ENCODE measurements around the gene EPYC.

The EPYC gene

GRCh38 chr12:91004872-91005271, at the start of gene EPYC:
Gene EPYC (minus strand): TSS chr12:91004972. CDS start chr12:91002565, 2,407 bp downstream.
- DNase-seq (ENCODE audit: low read depth): no peak

DNA sequence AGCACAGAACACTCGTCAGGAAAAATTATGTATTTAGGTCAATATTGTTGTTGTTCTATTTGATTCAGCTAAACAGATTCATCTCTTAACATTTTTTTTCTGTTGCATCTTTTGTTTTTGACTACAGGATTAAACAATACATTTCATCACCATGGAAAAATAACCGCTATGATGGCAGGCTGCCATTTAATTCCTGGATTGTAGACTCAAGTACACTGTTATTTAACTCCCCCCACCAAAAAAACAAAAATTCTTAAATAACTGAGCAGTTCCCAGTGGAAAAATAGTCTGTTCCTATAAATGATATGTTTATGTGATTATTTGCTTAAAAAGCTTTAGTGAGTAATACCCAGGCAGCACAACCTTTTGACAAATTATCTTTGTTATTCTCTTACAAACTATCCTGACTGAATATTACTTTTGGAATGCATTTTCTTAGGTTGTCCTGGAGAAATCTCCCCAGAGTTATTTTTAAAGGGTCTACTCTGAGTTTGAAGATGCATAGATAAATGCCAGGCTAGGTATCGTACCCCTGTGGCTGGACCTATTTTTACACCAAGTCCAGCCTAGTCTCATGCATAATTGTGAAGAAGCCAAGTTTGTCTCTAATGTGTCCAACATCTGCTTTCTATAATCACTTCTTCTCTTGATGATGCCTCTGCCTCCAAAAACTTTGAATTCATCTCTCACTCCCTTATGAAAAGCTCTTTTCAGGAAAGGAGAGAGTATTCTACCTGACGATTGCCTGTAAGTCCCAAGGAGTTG, 49.4 kb upstream of the EPYC start:
- DNase-seq (ENCODE audit: low read depth): peak; percentile 82

DNA sequence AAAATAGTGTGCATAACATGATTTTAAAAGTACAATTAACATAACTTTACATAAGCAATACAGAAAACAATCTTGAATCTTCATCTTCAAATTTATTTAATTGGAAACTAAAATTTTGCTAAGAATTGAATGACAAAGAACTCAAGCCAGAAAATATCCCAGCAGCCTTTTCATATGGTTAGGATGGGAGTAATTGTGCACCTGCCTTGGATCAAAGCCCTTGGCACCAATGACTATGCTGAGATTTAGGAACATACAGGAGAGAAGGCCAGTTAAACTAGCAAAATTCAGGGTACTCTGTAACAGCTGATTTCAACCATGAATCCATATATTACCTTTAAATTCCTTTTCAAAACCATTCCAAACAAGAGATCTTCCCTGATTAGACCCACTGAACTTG, 47.3 kb upstream of the EPYC start:
- DNase-seq (ENCODE audit: low read depth): no peak

- DNase-seq (ENCODE audit: low read depth): no peak
These were observed 39.8 kb upstream of the EPYC start for GRCh38 chr12:91044586-91044985.

GRCh38 chr12:91043408-91043807, 38.6 kb upstream of the EPYC start:
- DNase-seq (ENCODE audit: low read depth): no peak

- peak; percentile 56 for DNase-seq (ENCODE audit: low read depth)
These were observed 35.5 kb upstream of the EPYC start for GRCh38 chr12:91040096-91040755.

DNA sequence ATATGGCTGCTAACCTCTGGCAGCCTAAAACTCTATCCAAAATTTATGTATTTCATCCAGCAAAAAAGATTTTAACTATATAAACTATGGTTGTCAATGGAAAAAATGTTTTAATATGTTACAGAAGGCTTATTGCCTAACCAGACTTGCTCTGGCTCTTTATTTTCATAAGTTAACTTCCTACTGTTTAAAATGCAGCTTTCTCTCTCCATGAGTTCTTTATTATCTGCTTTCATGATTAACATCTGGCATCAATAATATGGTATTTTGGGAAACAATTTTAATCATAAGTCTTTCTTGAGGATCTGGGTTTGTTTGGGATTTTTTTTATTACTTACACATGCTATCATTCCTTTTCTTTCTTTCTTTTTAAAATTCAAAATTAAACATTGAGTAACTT, 32.5 kb upstream of the EPYC start:
- DNase-seq (ENCODE audit: low read depth): no peak

DNA sequence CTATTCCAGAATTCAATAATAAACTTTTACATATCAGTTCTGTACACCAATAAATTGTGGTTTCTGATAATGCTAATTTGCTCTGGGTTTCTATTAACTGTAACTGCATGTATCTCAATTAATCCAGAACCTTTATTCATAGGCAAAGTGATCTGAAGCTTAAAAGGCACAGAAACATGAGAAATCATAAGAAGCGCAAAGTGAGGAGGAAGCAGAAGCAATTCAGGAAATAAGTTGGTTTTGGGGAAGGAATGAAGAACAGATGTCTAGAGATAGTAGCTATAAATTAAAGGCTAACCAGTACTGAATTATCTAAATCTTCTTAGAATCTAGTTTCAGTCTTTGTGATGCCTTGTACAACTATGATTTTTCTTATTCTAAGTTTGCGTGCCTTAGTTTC, 28.5 kb upstream of the EPYC start:
- DNase-seq (ENCODE audit: low read depth): no peak

DNA sequence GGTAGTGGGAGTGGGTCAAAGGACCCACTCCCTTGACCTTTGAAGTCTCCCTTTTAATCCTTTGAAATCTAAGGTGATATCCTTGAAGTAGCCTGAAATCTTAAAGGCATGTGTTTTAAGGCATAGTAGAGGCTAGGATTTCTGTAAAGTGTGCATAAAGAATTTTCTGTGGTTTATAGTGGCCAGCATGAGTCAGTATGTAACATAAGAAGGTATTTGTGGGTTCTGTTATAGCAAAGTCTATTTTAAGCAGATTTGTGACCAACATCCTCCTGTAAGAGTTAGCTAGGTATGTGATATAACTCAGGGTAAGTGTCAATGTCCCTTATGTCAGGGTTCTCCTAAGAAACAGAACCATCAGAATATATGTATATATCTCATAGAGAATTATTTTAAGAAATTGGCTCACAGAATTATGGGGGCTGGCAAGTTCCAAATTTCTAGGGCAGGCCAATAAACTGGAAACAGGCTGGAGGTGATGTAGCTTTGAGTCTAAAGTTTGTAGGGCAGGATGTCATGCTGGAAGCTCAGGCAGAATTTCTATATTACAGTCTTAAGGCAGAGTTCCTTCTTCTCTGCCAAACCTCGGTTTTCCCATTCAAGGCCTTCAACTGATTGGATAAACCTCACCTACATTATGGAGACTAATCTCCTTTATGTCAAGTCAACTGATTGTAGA, 18.7 kb upstream of the EPYC start:
- DNase-seq (ENCODE audit: low read depth): peak; percentile 89

DNA sequence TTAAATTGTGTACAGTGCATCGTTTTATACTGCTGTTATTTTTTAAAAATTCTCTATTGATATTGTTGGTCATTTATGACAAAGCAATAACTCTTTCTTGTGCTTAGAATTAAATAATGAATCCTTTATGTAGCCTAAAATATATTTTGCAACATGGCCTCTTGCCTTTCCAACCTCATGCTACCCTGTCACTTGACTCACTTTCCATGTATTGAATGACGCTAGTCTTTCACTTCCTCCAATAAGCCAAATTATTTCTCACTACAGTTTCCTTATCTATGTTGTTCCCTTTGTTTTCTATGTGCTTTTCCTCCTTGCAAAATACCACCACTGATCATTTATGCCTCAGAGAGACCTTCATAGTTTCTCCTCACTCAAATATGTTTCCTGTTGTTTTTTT, 16.3 kb upstream of the EPYC start:
- no peak for DNase-seq (ENCODE audit: low read depth)

DNA sequence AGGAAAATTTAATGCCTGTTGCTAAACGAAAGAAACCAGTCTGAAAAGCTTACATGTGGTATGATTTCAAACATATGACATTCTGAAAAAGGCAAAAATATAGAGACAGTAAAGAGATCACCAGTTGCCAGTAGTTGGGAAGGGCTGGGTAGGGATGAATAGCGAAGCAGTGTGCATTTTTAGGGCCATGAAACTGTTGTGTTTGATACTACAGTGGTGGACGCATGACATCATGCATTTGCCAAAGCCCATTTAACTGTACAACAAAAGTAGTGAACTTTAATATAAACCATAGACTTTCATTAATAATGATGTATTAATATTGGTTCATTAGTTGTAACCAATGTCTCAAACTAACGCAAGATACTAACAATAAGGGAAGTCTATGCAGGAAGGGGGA, 14.7 kb upstream of the EPYC start:
- no peak for DNase-seq (ENCODE audit: low read depth)

- DNase-seq (ENCODE audit: low read depth): no peak
These were observed 12.9 kb upstream of the EPYC start for GRCh38 chr12:91017511-91018263.

DNA sequence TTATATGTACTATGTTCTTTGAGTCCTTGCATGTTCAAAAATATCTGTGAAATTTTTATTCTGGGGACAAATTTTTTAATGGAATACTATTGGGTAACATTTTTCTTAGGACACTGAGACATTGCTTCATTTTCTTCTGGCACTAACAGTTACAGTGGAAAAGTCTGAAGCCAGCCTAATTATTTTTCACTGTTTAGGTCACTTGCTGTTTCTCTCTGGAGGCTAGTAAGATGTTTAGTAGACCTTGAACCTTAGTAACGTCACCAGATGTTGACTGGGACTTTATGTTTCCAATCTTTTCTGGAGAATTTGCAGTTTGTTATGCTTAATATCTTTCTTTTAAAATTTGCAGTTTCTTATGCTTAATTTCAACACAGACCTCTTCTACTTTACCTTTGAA, 12.3 kb upstream of the EPYC start:
- DNase-seq (ENCODE audit: low read depth): no peak

GRCh38 chr12:91009319-91009950, 4.7 kb upstream of the EPYC start:
- DNase-seq (ENCODE audit: low read depth): peak; percentile 34

- DNase-seq (ENCODE audit: low read depth): no peak
These were observed 2.9 kb upstream of the EPYC start for GRCh38 chr12:91007531-91008290.

DNA sequence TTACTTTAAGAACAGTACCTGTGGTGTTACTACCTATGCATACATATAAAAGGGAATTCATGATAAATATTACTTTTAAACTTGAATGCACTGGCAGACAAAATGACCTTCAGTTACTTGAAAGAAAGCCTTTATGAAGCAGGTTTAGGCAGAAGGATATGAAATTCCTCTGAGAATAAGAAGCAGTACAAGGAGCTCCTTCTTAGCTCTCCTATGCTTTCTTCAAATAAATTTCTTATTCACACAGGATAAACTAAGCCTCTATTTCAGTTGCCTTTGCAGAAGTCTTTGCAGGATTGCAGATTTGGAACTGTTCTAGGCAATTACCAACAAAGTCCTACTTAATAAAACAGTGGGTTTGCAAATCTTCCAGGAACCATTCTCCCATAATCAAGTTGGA, 1.0 kb downstream of the EPYC start:
- DNase-seq (ENCODE audit: low read depth): no peak

DNA sequence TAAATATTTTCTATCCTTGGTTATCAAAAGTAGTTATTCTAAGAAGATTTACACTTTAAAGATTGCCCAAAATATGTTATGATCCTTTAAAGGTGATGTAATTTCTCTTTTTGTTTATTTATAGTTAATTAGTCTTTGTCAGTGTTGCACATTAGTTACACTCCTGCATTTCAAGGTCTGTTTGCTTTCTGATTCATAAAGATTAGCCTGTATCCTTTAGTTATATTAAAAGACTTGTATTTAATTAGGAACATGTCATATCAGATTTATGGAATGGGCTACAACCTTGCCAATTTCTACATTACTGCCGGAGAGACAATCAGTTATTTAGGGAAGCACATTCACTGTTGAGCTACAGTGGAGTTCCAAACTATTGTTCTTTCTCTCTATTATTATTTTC, 3.5 kb downstream of the EPYC start:
- DNase-seq (ENCODE audit: low read depth): no peak

GRCh38 chr12:90999966-91000365, 4.8 kb downstream of the EPYC start:
- peak; percentile 71 for DNase-seq (ENCODE audit: low read depth)

- DNase-seq (ENCODE audit: low read depth): peak; percentile 43
These were observed 5.2 kb downstream of the EPYC start for GRCh38 chr12:90999527-90999926.

GRCh38 chr12:90995010-90995409, 9.8 kb downstream of the EPYC start:
- DNase-seq (ENCODE audit: low read depth): peak; percentile 54

DNA sequence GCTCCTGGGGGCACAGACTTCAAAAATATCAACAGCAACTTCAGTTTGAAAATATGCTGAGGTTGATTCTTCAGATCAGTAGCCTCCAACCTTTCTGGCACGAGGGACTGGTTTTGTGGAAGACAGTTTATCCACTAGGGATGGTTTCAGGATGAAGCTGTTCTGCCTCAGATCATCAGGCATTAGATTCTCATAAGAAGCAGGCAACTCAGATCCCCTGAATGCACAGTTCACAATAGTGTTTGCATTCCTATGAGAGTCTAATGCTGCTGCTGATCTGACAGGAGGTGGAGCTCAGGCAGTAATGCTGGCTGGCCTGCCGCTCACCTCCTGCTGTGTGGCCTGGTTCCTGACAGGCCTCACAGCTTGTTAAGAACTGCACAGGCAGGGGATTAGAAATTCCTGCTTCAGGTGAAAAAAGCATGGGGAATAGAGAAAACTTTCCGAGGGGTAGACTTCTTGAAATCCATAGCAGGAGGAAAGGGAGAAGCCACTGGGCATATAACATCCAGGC, 12.8 kb downstream of the EPYC start:
- no peak for DNase-seq (ENCODE audit: low read depth)
